ENCODE results near the gene R3HCC1L. TPM values are rescaled to one million over a fixed set of nuclear protein-coding genes. Genes with fewer than 3 reads are reported as not detected.

The R3HCC1L gene
- total RNA-seq, 1 experiment from 2014 or later: 15.9 TPM

DNA sequence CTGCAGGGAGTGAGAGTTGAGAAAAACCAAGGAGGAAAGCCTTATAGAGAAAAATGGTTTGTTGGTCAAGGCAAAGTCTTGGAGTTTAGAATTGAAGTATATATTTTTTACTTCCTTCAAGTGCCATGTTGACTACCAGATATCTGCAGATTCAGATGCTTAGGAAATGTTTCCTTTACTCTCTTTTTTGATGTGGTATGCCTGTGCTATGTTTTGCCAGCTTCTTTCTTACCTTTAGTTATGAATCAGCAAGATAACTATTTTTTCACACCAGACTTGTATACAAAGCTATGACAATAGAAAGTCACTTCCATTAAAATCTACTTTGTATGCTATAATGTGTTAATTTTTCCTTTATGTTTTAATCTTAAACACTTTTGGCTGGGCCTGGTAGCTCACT is 3.6 kb downstream of the R3HCC1L start:
- CTCF ChIA-PET: no interaction called here
- intact Hi-C loops (cut with micrococcal nuclease; ENCODE audit: unreplicated experiment): no loop called here
- no peaks in the 10 kb centered on the region for H3K9me3 ChIP-seq (ENCODE audit: control insufficient read depth, insufficient read depth, low read depth, low read length)
- no TSS peak for BruUV-seq (replicated peaks)
- in situ Hi-C loops (cut with HindIII; ENCODE audit: low pct_unique_long_range_greater_than_20kb, low sequenced_read_pairs): no loop called here
- TF ChIP-seq POLR2AphosphoS5 (IDR thresholded peaks at IDR 0.05; ENCODE audit: low read depth, low read length) (no peak), TCF7L2 (IDR thresholded peaks at IDR 0.05; ENCODE audit: low read depth, low read length) (no peak), SIN3A (IDR thresholded peaks at IDR 0.05; ENCODE audit: borderline replicate concordance, insufficient read depth, low read depth, low read length) (no peak)
- TF ChIP-seq, protein P1, sequence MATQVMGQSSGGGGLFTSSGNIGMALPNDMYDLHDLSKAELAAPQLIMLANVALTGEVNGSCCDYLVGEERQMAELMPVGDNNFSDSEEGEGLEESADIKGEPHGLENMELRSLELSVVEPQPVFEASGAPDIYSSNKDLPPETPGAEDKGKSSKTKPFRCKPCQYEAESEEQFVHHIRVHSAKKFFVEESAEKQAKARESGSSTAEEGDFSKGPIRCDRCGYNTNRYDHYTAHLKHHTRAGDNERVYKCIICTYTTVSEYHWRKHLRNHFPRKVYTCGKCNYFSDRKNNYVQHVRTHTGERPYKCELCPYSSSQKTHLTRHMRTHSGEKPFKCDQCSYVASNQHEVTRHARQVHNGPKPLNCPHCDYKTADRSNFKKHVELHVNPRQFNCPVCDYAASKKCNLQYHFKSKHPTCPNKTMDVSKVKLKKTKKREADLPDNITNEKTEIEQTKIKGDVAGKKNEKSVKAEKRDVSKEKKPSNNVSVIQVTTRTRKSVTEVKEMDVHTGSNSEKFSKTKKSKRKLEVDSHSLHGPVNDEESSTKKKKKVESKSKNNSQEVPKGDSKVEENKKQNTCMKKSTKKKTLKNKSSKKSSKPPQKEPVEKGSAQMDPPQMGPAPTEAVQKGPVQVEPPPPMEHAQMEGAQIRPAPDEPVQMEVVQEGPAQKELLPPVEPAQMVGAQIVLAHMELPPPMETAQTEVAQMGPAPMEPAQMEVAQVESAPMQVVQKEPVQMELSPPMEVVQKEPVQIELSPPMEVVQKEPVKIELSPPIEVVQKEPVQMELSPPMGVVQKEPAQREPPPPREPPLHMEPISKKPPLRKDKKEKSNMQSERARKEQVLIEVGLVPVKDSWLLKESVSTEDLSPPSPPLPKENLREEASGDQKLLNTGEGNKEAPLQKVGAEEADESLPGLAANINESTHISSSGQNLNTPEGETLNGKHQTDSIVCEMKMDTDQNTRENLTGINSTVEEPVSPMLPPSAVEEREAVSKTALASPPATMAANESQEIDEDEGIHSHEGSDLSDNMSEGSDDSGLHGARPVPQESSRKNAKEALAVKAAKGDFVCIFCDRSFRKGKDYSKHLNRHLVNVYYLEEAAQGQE (IDR thresholded peaks at IDR 0.05; ENCODE audit: insufficient read depth in 1 of 2, low read depth in 2 of 2, low read length in 1 of 2): no peak
- TF ChIP-seq, protein P2, sequence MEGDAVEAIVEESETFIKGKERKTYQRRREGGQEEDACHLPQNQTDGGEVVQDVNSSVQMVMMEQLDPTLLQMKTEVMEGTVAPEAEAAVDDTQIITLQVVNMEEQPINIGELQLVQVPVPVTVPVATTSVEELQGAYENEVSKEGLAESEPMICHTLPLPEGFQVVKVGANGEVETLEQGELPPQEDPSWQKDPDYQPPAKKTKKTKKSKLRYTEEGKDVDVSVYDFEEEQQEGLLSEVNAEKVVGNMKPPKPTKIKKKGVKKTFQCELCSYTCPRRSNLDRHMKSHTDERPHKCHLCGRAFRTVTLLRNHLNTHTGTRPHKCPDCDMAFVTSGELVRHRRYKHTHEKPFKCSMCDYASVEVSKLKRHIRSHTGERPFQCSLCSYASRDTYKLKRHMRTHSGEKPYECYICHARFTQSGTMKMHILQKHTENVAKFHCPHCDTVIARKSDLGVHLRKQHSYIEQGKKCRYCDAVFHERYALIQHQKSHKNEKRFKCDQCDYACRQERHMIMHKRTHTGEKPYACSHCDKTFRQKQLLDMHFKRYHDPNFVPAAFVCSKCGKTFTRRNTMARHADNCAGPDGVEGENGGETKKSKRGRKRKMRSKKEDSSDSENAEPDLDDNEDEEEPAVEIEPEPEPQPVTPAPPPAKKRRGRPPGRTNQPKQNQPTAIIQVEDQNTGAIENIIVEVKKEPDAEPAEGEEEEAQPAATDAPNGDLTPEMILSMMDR (IDR thresholded peaks at IDR 0.05): no peak
- no peak for ATAC-seq
- H3K27me3 ChIP-seq (ENCODE audit: control insufficient read depth, insufficient read depth, low read length): no peaks in the 10 kb centered on the region
- H3K4me3 ChIP-seq (ENCODE audit: low read depth in 2 of 2, low read length in 2 of 2): no peak overlapping the region
- peaks cover 43% of the 10 kb centered on the region for H3K4me1 ChIP-seq (ENCODE audit: control insufficient read depth, insufficient read depth, low read length)
- no peaks in the 10 kb centered on the region; the same call in 1 of the 2 replicates for H3K36me3 ChIP-seq (ENCODE audit: control insufficient read depth, insufficient read depth, low read length)
- DNase-seq (ENCODE audit: low read depth, low spot score): no peak
- POLR2A ChIA-PET: no interaction called here
- no peak overlapping the region for H3K27ac ChIP-seq (ENCODE audit: low read length)

DNA sequence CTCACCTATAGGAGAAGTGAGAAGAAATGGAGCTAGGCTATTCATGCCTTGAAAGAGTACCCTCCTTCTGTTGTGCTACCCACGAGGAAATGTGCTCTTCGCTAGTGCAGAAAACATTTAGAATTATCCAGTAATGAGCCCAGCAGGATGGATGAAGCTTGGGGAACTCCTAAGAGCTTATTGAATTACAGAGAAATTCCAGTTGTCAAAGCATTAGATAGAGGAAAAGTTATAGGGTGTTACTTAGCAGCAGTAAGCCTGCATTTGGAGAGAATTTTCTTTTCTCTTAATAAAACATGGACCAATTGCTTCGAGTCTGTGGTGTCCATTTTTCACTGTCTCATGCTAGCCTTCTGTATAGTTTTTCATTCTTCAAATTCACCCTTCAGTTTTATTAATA is 5.0 kb downstream of the R3HCC1L start:
- Histone ChIP-seq H3K36me3 (ENCODE audit: control insufficient read depth, insufficient read depth, low read length) (no peaks in the 10 kb centered on the region; the same call in 1 of the 2 replicates), H3K4me1 (ENCODE audit: control insufficient read depth, insufficient read depth, low read length) (peaks cover 41% of the 10 kb centered on the region), H3K9me3 (ENCODE audit: control insufficient read depth, insufficient read depth, low read depth, low read length) (no peaks in the 10 kb centered on the region), H3K27me3 (ENCODE audit: control insufficient read depth, insufficient read depth, low read length) (no peaks in the 10 kb centered on the region), H3K4me3 (ENCODE audit: low read depth in 2 of 2, low read length in 2 of 2) (no peak overlapping the region), H3K27ac (ENCODE audit: low read length) (no peak overlapping the region)
- no peak for TF ChIP-seq POLR2AphosphoS5 (IDR thresholded peaks at IDR 0.05; ENCODE audit: low read depth, low read length)
- TF ChIP-seq TCF7L2 (IDR thresholded peaks at IDR 0.05; ENCODE audit: low read depth, low read length): no peak
- TF ChIP-seq, protein P2 (IDR thresholded peaks at IDR 0.05): no peak
- TF ChIP-seq, protein P1 (IDR thresholded peaks at IDR 0.05; ENCODE audit: insufficient read depth in 1 of 2, low read depth in 2 of 2, low read length in 1 of 2): no peak
- no peak for TF ChIP-seq SIN3A (IDR thresholded peaks at IDR 0.05; ENCODE audit: borderline replicate concordance, insufficient read depth, low read depth, low read length)
- in situ Hi-C loops (cut with HindIII; ENCODE audit: low pct_unique_long_range_greater_than_20kb, low sequenced_read_pairs): no loop called here
- POLR2A ChIA-PET: no interaction called here
- intact Hi-C loops (cut with micrococcal nuclease; ENCODE audit: unreplicated experiment): no loop called here
- CTCF ChIA-PET: no interaction called here
- DNase-seq (ENCODE audit: low read depth, low spot score) (no peak), ATAC-seq (no peak)
- BruUV-seq (replicated peaks): no TSS peak

Measured in Panc1 (cell line).